ENCODE results near the gene HLA-DMB. TPM values are rescaled to one million over a fixed set of nuclear protein-coding genes. Genes with fewer than 3 reads are reported as not detected.
"Not testable (repeated sequence)": the region's sequence is repeated elsewhere in the genome, so short reads cannot be mapped to it uniquely, and the experiment has no call there.

Gene HLA-DMB
- total RNA-seq, 4 donors from 2014 or later: 15.0 to 30.2 (median 18.1) TPM

- no peak overlapping the region for H3K27ac ChIP-seq
- DNase-seq (ENCODE audit: low spot score in 2 of 2): no peak
- TF ChIP-seq EP300 (IDR thresholded peaks at IDR 0.05) (no peak), POLR2AphosphoS5 (IDR thresholded peaks at IDR 0.05) (no peak), POLR2A (IDR thresholded peaks at IDR 0.05) (no peak), CTCF (IDR thresholded peaks at IDR 0.05) (no peak)
- H3K9me3 ChIP-seq: no peaks in the 10 kb centered on the region
- no peaks in the 10 kb centered on the region for H3K36me3 ChIP-seq
- H3K27me3 ChIP-seq: peaks cover 5% of the 10 kb centered on the region
- H3K4me3 ChIP-seq: no peak overlapping the region
- 78% methylated on average over 4 of the region's 4 CpGs for WGBS
- peaks cover 18% of the 10 kb centered on the region for H3K4me1 ChIP-seq
These were observed 3.2 kb upstream of the HLA-DMB start for GRCh38 chr6:32943864-32944649.

DNA sequence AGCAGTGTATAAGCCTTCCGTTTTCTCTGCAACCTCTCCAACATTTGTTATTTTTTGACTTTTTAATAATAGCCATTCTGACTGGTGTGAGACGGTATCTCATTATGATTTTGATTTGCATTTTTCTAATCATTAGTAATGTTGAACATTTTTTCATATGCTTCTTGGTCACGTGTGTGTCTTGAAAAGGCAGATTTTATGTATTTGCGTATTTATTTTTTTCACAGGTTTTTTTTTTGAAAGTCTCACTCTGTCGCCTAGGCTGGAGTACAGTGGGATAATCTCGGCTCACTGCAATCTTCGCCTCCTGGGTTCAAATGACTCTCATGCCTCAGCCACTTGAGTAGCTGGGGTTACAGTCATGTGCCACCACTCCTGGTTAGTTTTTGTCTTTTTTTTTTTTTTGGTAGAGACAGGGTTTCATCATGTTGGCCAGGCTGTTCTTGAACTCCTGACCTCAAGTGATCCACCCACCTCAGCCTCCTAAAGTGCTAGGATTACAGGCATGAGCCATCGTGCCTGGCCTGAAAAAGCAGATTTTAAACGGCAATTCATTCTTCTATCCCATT, 1.8 kb upstream of the HLA-DMB start:
- not testable (repeated sequence) for H3K36me3 ChIP-seq; H3K9me3 ChIP-seq; H3K27ac ChIP-seq; H3K27me3 ChIP-seq; H3K4me3 ChIP-seq; DNase-seq (ENCODE audit: low spot score in 2 of 2); H3K4me1 ChIP-seq
- WGBS: 92% methylated on average over 9 of the region's 9 CpGs

DNA sequence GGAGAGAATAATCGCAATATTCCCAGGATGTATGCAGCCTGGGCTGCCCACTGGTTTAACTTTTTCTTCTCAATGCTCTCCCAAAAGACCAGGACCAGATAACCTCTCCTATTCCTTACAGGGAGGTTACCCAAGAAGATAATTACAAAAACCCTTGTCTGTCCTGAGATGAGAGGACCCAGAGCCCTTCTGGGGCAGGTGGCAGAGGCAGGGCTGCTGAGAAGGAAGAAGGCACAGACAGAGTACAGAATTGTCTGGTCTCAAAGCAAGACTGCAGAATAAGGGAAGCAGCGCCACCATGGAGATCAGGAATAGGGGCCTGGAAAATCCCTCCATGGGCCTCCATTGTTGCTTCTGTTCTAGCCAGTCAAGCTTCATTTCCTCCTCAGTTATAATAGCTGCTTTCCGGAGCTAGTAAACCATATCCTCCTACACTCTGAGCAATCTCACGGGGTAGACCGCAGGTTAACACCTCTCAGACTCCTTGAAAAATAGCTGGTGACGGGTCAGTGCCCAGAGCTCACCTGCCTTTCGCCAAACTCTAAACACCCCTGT, 463 bp upstream of the HLA-DMB start:
- no peak for DNase-seq (ENCODE audit: low spot score in 2 of 2)
- Histone ChIP-seq H3K4me1 (peaks cover 10% of the 10 kb centered on the region), H3K9me3 (no peaks in the 10 kb centered on the region), H3K36me3 (no peaks in the 10 kb centered on the region), H3K27me3 (peaks cover 5% of the 10 kb centered on the region), H3K27ac (peak overlapping the region; percentile 39), H3K4me3 (peak overlapping the region; percentile 52)
- 66% methylated on average over 7 of the region's 7 CpGs for WGBS
- TF ChIP-seq POLR2AphosphoS5 (IDR thresholded peaks at IDR 0.05) (no peak), POLR2A (IDR thresholded peaks at IDR 0.05) (no peak), EP300 (IDR thresholded peaks at IDR 0.05) (no peak), CTCF (IDR thresholded peaks at IDR 0.05) (no peak)

DNA sequence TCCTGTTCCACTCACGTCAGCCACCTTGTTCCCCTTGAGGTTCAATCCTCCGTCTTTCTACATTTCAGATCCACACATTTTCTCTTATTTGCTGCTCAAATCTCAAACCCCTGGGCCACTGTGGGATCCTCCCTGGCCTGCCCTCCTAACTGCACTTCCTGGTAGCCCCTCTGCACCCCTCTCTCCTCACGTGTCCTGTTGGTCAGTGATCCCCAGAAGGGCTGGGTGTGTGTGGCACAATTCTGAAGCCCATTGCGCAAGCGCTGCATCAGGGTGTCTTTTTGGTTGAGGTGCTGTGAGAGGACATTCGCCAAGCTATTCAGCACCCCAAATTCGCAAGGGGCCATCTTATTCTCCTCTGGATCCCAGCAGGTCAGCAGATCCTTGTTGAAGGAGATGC, 2.3 kb downstream of the HLA-DMB start:
- DNase-seq (ENCODE audit: low spot score in 2 of 2): no peak
- TF ChIP-seq CTCF (IDR thresholded peaks at IDR 0.05): no peak
- H3K36me3 ChIP-seq: no peaks in the 10 kb centered on the region
- H3K27me3 ChIP-seq: peaks cover 5% of the 10 kb centered on the region
- H3K4me3 ChIP-seq: no peak overlapping the region
- peaks cover 10% of the 10 kb centered on the region for H3K4me1 ChIP-seq
- H3K9me3 ChIP-seq: no peaks in the 10 kb centered on the region
- WGBS: 93% methylated on average over 7 of the region's 7 CpGs
- no peak overlapping the region for H3K27ac ChIP-seq

GRCh38 chr6:32937230-32937633, 3.6 kb downstream of the HLA-DMB start:
- no peak for DNase-seq (ENCODE audit: low spot score in 2 of 2)
- no peak overlapping the region for H3K27ac ChIP-seq
- H3K4me3 ChIP-seq: no peak overlapping the region
- TF ChIP-seq POLR2A (IDR thresholded peaks at IDR 0.05) (no peak), EP300 (IDR thresholded peaks at IDR 0.05) (no peak), CTCF (IDR thresholded peaks at IDR 0.05) (no peak), POLR2AphosphoS5 (IDR thresholded peaks at IDR 0.05) (no peak)
- H3K9me3 ChIP-seq: no peaks in the 10 kb centered on the region
- peaks cover 14% of the 10 kb centered on the region for H3K4me1 ChIP-seq
- peaks cover 3% of the 10 kb centered on the region for H3K27me3 ChIP-seq
- 77% methylated on average over 8 of the region's 8 CpGs for WGBS
- H3K36me3 ChIP-seq: no peaks in the 10 kb centered on the region
